ENCODE results near the gene KCNK5. TPM values are rescaled to one million over a fixed set of nuclear protein-coding genes. Genes with fewer than 3 reads are reported as not detected.

The KCNK5 gene
- total and polyA plus RNA-seq, 4 donors: 6.0 to 22.0 (median 16.1) TPM

GRCh38 chr6:39197521-39197920 is 31.8 kb downstream of the KCNK5 start:
- no peak overlapping the region for H3K4me3 ChIP-seq
- DNase-seq (no peak), ATAC-seq (ENCODE audit: insufficient read depth, low FRiP score) (no peak)
- WGBS, 2 donors: 41 to 64% methylated on average over 4 of the region's 4 CpGs
- H3K4me1 ChIP-seq (ENCODE audit: control insufficient read depth in 5 of 5, insufficient read depth in 5 of 5, low read length in 5 of 5): peaks cover 0 to 15% (median 11%) of the 10 kb centered on the region in 5 donors
- H3K27me3 ChIP-seq (ENCODE audit: control insufficient read depth in 3 of 3, insufficient read depth in 3 of 3, low read length in 2 of 3): no peaks in the 10 kb centered on the region
- peaks cover 0 to 13% (median 7%) of the 10 kb centered on the region in 4 donors for H3K36me3 ChIP-seq (ENCODE audit: control insufficient read depth in 4 of 4, insufficient read depth in 4 of 4, low read length in 4 of 4)
- no peak overlapping the region for H3K27ac ChIP-seq (ENCODE audit: low read depth in 1 of 2, low read length in 1 of 2)
- no peak for TF ChIP-seq CTCF (IDR thresholded peaks at IDR 0.05; ENCODE audit: control extremely low read depth, extremely low read depth)
- no peak overlapping the region for H3K9ac ChIP-seq (ENCODE audit: insufficient read depth in 1 of 2, low read length in 2 of 2)
- peaks cover 0 to 6% (median 0%) of the 10 kb centered on the region in 4 donors for H3K9me3 ChIP-seq (ENCODE audit: control insufficient read depth in 4 of 4, insufficient read depth in 3 of 4, low read length in 3 of 4)

GRCh38 chr6:39196673-39197091 is 32.6 kb downstream of the KCNK5 start:
- no peak overlapping the region for H3K27ac ChIP-seq (ENCODE audit: low read depth in 1 of 2, low read length in 1 of 2)
- no peak overlapping the region for H3K9ac ChIP-seq (ENCODE audit: insufficient read depth in 1 of 2, low read length in 2 of 2)
- H3K4me3 ChIP-seq: no peak overlapping the region
- TF ChIP-seq CTCF (IDR thresholded peaks at IDR 0.05; ENCODE audit: control extremely low read depth, extremely low read depth): no peak
- DNase-seq: no peak
- peaks cover 0 to 6% (median 0%) of the 10 kb centered on the region in 4 donors for H3K9me3 ChIP-seq (ENCODE audit: control insufficient read depth in 4 of 4, insufficient read depth in 3 of 4, low read length in 3 of 4)
- H3K36me3 ChIP-seq (ENCODE audit: control insufficient read depth in 4 of 4, insufficient read depth in 4 of 4, low read length in 4 of 4): peaks cover 0 to 14% (median 7%) of the 10 kb centered on the region in 4 donors
- H3K27me3 ChIP-seq (ENCODE audit: control insufficient read depth in 3 of 3, insufficient read depth in 3 of 3, low read length in 2 of 3): no peaks in the 10 kb centered on the region
- H3K4me1 ChIP-seq (ENCODE audit: control insufficient read depth in 5 of 5, insufficient read depth in 5 of 5, low read length in 5 of 5): peaks cover 0 to 12% (median 11%) of the 10 kb centered on the region in 5 donors
- ATAC-seq (ENCODE audit: insufficient read depth, low FRiP score): no peak
- WGBS, 2 donors: 88 to 92% methylated on average over 3 of the region's 3 CpGs

GRCh38 chr6:39195792-39196385 is 33.4 kb downstream of the KCNK5 start:
- peaks cover 0 to 14% (median 7%) of the 10 kb centered on the region in 4 donors for H3K36me3 ChIP-seq (ENCODE audit: control insufficient read depth in 4 of 4, insufficient read depth in 4 of 4, low read length in 4 of 4)
- H3K4me3 ChIP-seq: no peak overlapping the region
- WGBS, 2 donors: 95% methylated on average over 3 of the region's 3 CpGs
- DNase-seq (no peak), ATAC-seq (ENCODE audit: insufficient read depth, low FRiP score) (no peak)
- no peak overlapping the region for H3K9ac ChIP-seq (ENCODE audit: insufficient read depth in 1 of 2, low read length in 2 of 2)
- H3K27ac ChIP-seq (ENCODE audit: low read depth in 1 of 2, low read length in 1 of 2): no peak overlapping the region
- H3K9me3 ChIP-seq (ENCODE audit: control insufficient read depth in 4 of 4, insufficient read depth in 3 of 4, low read length in 3 of 4): peaks cover 0 to 6% (median 0%) of the 10 kb centered on the region in 4 donors
- H3K27me3 ChIP-seq (ENCODE audit: control insufficient read depth in 3 of 3, insufficient read depth in 3 of 3, low read length in 2 of 3): no peaks in the 10 kb centered on the region
- no peak for TF ChIP-seq CTCF (IDR thresholded peaks at IDR 0.05; ENCODE audit: control extremely low read depth, extremely low read depth)
- peaks cover 0 to 11% (median 11%) of the 10 kb centered on the region in 5 donors for H3K4me1 ChIP-seq (ENCODE audit: control insufficient read depth in 5 of 5, insufficient read depth in 5 of 5, low read length in 5 of 5)
